ENCODE results near the gene PCBP1. TPM values are rescaled to one million over a fixed set of nuclear protein-coding genes. Genes with fewer than 3 reads are reported as not detected.

PCBP1 gene
- total and polyA plus RNA-seq, 2 experiments from 2014 or later, result 212 to 393 TPM

GRCh38 chr2:70116936-70117552, 29.8 kb downstream of the PCBP1 start:
- no peak for DNase-seq (ENCODE audit: low spot score)
- H3K27me3 Mint-ChIP-seq (ENCODE audit: insufficient read depth, low read depth, poor library complexity), result peaks cover 11% of the 10 kb centered on the region
- H3K4me1 Mint-ChIP-seq, result peaks cover 40% of the 10 kb centered on the region
- Histone ChIP-seq H3K9me2 (ENCODE audit: insufficient read depth) (no peaks in the 10 kb centered on the region), H2AFZ (peak overlapping the region; percentile 96), H3K27me3 (ENCODE audit: insufficient read depth) (no peaks in the 10 kb centered on the region), H3K79me2 (replicated peaks; ENCODE audit: insufficient read depth) (no peaks in the 10 kb centered on the region), H3K27ac (ENCODE audit: low read depth) (no peak overlapping the region), H3K36me3 (ENCODE audit: insufficient read depth) (no peaks in the 10 kb centered on the region), H3K4me2 (no peak overlapping the region), H4K20me1 (replicated peaks; ENCODE audit: insufficient read depth) (no peaks in the 10 kb centered on the region), H3K4me3 (no peak overlapping the region), H3F3A (replicated peaks; ENCODE audit: low read depth) (peaks cover 1% of the 10 kb centered on the region; the same call in 1 of the 2 replicates), H3K4me1 (ENCODE audit: insufficient read depth) (peaks cover 43% of the 10 kb centered on the region)
- no peak for ATAC-seq
- H3K36me3 Mint-ChIP-seq (ENCODE audit: low read depth), result no peaks in the 10 kb centered on the region
- TF ChIP-seq, protein P1, sequence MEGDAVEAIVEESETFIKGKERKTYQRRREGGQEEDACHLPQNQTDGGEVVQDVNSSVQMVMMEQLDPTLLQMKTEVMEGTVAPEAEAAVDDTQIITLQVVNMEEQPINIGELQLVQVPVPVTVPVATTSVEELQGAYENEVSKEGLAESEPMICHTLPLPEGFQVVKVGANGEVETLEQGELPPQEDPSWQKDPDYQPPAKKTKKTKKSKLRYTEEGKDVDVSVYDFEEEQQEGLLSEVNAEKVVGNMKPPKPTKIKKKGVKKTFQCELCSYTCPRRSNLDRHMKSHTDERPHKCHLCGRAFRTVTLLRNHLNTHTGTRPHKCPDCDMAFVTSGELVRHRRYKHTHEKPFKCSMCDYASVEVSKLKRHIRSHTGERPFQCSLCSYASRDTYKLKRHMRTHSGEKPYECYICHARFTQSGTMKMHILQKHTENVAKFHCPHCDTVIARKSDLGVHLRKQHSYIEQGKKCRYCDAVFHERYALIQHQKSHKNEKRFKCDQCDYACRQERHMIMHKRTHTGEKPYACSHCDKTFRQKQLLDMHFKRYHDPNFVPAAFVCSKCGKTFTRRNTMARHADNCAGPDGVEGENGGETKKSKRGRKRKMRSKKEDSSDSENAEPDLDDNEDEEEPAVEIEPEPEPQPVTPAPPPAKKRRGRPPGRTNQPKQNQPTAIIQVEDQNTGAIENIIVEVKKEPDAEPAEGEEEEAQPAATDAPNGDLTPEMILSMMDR (conservative IDR thresholded peaks at IDR 0.05; ENCODE audit: low read depth in 2 of 2), result no peak
- TF ChIP-seq, protein P2, sequence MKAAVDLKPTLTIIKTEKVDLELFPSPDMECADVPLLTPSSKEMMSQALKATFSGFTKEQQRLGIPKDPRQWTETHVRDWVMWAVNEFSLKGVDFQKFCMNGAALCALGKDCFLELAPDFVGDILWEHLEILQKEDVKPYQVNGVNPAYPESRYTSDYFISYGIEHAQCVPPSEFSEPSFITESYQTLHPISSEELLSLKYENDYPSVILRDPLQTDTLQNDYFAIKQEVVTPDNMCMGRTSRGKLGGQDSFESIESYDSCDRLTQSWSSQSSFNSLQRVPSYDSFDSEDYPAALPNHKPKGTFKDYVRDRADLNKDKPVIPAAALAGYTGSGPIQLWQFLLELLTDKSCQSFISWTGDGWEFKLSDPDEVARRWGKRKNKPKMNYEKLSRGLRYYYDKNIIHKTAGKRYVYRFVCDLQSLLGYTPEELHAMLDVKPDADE (IDR thresholded peaks at IDR 0.05), result no peak
- TF ChIP-seq NANOG (IDR thresholded peaks at IDR 0.05; ENCODE audit: borderline replicate concordance), result no peak
- TF ChIP-seq EZH2 (IDR thresholded peaks at IDR 0.05; ENCODE audit: low read depth, unreplicated experiment), result no peak
- no peak overlapping the region for H3K4me3 Mint-ChIP-seq
- no peaks in the 10 kb centered on the region; the same call in 1 of the 3 replicates for H3K9me3 Mint-ChIP-seq
- H3K27ac Mint-ChIP-seq, result no peak overlapping the region

- Histone ChIP-seq H2AFZ (peak overlapping the region; percentile 44; the same call in 1 of the 2 replicates), H4K20me1 (replicated peaks; ENCODE audit: insufficient read depth) (no peaks in the 10 kb centered on the region), H3K9me2 (ENCODE audit: insufficient read depth) (no peaks in the 10 kb centered on the region), H3K36me3 (ENCODE audit: insufficient read depth) (no peaks in the 10 kb centered on the region), H3K27ac (ENCODE audit: low read depth) (0 out of 2 replicates have a peak overlapping the region, but pooled peaks have one; percentile 70), H3K4me3 (peak overlapping the region; percentile 9), H3F3A (replicated peaks; ENCODE audit: low read depth) (peaks cover 16% of the 10 kb centered on the region), H3K79me2 (replicated peaks; ENCODE audit: insufficient read depth) (no peaks in the 10 kb centered on the region), H3K4me1 (ENCODE audit: insufficient read depth) (peaks cover 41% of the 10 kb centered on the region), H3K4me2 (peak overlapping the region; percentile 64), H3K27me3 (ENCODE audit: insufficient read depth) (no peaks in the 10 kb centered on the region)
- Mint-ChIP-seq H3K27me3 (ENCODE audit: insufficient read depth, low read depth, poor library complexity) (peaks cover 12% of the 10 kb centered on the region), H3K27ac (peak overlapping the region; percentile 94), H3K36me3 (ENCODE audit: low read depth) (no peaks in the 10 kb centered on the region), H3K9me3 (peaks cover 2% of the 10 kb centered on the region; the same call in 2 of the 3 replicates), H3K4me3 (peak overlapping the region; percentile 48), H3K4me1 (peaks cover 39% of the 10 kb centered on the region)
- DNase-seq (ENCODE audit: low spot score), result peak; percentile 85
- peak; percentile 59 for ATAC-seq
- peak; percentile 23; the same call in 1 of the 2 replicates for TF ChIP-seq POLR2AphosphoS5 (IDR thresholded peaks at IDR 0.05; ENCODE audit: low read depth)
- no peak for TF ChIP-seq NANOG (IDR thresholded peaks at IDR 0.05; ENCODE audit: borderline replicate concordance)
- TF ChIP-seq ZNF462 (CRISPR knock-in tag; IDR thresholded peaks at IDR 0.05), result peak; percentile 60; the same call in 1 of the 2 replicates
- TF ChIP-seq, protein P2 (IDR thresholded peaks at IDR 0.05), result no peak
These were observed 31.6 kb downstream of the PCBP1 start for GRCh38 chr2:70118798-70119454.
